Gastroesophageal sphincter (tissue), 4 donors: ENCODE results near the gene CLASP1. TPM values are rescaled to one million over a fixed set of nuclear protein-coding genes. Genes with fewer than 3 reads are reported as not detected.

Source experiments
- ATAC-seq: fragments of 150-250 bp; one replicate; pipeline ENCODE4 v1.9.1; 2016; ENCODE audit warnings: mild to moderate bottlenecking, moderate library complexity
- H3K27ac ChIP-seq, 4 donors: fragments of 200-600 bp; sonication (generic) in 3 of 4; 1 replicate in 3 of 4; 2 replicates in 1 of 4; pipeline ENCODE4 v1.5.1; 2016 to 2019
- H3K27me3 ChIP-seq: fragments of 200-600 bp; sonication (generic); one replicate; pipeline ENCODE4 v1.5.1; 2019
- H3K36me3 ChIP-seq, 2 donors: fragments of 200-600 bp; sonication (generic); one replicate each; pipeline ENCODE4 v1.5.1; 2019; ENCODE audit warnings: control low read depth in 1 of 2
- H3K4me1 ChIP-seq, 3 donors: fragments of 200-600 bp; sonication (generic); 1 replicate in 2 of 3; 2 replicates in 1 of 3; pipeline ENCODE4 v1.5.1; 2016 to 2019; ENCODE audit warnings: control low read depth in 2 of 3
- H3K4me3 ChIP-seq, 2 donors: fragments of 200-600 bp; sonication (generic); one replicate each; pipeline ENCODE4 v1.5.1; 2019; ENCODE audit warnings: mild to moderate bottlenecking in 1 of 2, moderate library complexity in 1 of 2
- H3K9me3 ChIP-seq, 3 donors: fragments of 200-600 bp; sonication (generic); one replicate each; pipeline ENCODE4 v1.5.1; 2017 to 2019; ENCODE audit warnings: control low read depth in 2 of 3
- EP300 ChIP-seq: sonication (generic); formaldehyde crosslinking; IDR thresholded peaks from one replicate; pipeline ENCODE4 v1.6.1; 2017; ENCODE audit warnings: antibody characterized with exemption, mild to moderate bottlenecking
- POLR2A ChIP-seq, 2 donors: fragments of 450-650 bp; IDR thresholded peaks; one replicate each; pipeline ENCODE4 v1.6.1; 2017; ENCODE audit warnings: antibody characterized with exemption in 2 of 2, mild to moderate bottlenecking in 2 of 2, moderate library complexity in 1 of 2
- POLR2AphosphoS5 ChIP-seq: sonication (generic); formaldehyde crosslinking; IDR thresholded peaks from one replicate; pipeline ENCODE4 v1.6.1; 2017; ENCODE audit warnings: antibody characterized with exemption
- WGBS, 2 donors: methylation state at CpG; one replicate each; pipeline ENCODE4 v1.1.5; 2018; ENCODE audit warnings: low coverage in 1 of 2; 5-methylcytosine and 5-hydroxymethylcytosine counted together
- total RNA-seq, 4 donors: library from RNA; depleted of rRNA; stranded (reverse); fragments of >200 nt; gene quantifications; one replicate each; pipeline ENCODE4 v1.1.0, GENCODE V29; 2016
- TF ChIP-seq, protein P1 (sequence below), 4 experiments: fragments of 200-600 bp in 2 of 4; fragments of 450-650 bp in 2 of 4; sonication (generic) in 1 of 4; IDR thresholded peaks; one replicate each; pipeline ENCODE4 v1.5.1; 2017 to 2019; ENCODE audit warnings: antibody characterized with exemption in 4 of 4, mild to moderate bottlenecking in 2 of 4, moderate library complexity in 2 of 4

Gene CLASP1
- total RNA-seq, 4 donors from 2014 or later, result 72.0 to 108 (median 84.7) TPM

GRCh38 chr2:121539750-121540469 lies 109.4 kb downstream of the CLASP1 start:
- WGBS, 2 donors, result 91 to 97% methylated on average over 4 of the region's 4 CpGs
- TF ChIP-seq EP300 (no peak), POLR2A (IDR thresholded peaks at IDR 0.05) (no peak), POLR2AphosphoS5 (no peak)
- TF ChIP-seq, protein P1, sequence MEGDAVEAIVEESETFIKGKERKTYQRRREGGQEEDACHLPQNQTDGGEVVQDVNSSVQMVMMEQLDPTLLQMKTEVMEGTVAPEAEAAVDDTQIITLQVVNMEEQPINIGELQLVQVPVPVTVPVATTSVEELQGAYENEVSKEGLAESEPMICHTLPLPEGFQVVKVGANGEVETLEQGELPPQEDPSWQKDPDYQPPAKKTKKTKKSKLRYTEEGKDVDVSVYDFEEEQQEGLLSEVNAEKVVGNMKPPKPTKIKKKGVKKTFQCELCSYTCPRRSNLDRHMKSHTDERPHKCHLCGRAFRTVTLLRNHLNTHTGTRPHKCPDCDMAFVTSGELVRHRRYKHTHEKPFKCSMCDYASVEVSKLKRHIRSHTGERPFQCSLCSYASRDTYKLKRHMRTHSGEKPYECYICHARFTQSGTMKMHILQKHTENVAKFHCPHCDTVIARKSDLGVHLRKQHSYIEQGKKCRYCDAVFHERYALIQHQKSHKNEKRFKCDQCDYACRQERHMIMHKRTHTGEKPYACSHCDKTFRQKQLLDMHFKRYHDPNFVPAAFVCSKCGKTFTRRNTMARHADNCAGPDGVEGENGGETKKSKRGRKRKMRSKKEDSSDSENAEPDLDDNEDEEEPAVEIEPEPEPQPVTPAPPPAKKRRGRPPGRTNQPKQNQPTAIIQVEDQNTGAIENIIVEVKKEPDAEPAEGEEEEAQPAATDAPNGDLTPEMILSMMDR (IDR thresholded peaks at IDR 0.05), result no peak
- Histone ChIP-seq H3K27ac (no peak overlapping the region), H3K4me1 (peaks cover 12 to 80% (median 16%) of the 10 kb centered on the region in 3 donors), H3K36me3 (no peaks in the 10 kb centered on the region), H3K27me3 (no peaks in the 10 kb centered on the region), H3K4me3 (no peak overlapping the region), H3K9me3 (no peaks in the 10 kb centered on the region)
- ATAC-seq, result no peak

DNA sequence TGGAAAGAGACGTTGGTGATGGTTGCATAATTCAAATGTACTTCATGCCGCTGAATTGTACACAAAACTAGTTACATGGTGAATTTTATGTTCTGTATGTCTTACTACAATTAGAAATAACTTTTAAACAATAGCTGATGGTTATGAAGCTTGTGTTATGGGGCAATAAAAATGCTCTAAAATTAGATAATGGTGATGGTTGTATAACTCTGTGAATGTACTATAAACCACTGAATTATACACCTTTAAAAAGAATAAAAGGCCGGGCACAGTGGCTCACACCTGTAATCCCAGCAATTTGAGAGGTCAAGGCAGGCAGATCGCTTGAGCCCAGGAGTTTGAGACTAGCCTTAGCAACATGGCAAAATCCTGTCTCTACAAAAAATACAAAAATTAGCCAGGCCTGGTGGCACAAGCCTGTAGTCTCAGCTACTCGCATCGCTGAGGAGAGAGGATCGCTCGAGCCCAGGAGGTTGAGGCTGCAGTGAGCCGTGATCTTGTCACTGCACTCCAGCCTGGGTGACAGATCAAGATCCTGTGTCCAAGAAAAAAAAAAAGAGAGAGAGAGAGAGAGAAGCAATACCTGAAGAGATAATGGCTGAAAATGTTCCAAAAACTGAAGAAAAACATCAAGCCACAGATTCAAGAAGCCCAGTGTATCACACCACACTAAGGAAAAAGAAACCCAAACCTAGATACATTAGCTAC lies 112.3 kb downstream of the CLASP1 start:
- Histone ChIP-seq H3K9me3 (no peaks in the 10 kb centered on the region), H3K4me1 (peaks cover 0 to 80% (median 7%) of the 10 kb centered on the region in 3 donors), H3K36me3 (no peaks in the 10 kb centered on the region), H3K27me3 (no peaks in the 10 kb centered on the region), H3K4me3 (no peak overlapping the region), H3K27ac (no peak overlapping the region)
- TF ChIP-seq POLR2AphosphoS5 (no peak), EP300 (no peak), POLR2A (IDR thresholded peaks at IDR 0.05) (no peak)
- TF ChIP-seq, protein P1 (IDR thresholded peaks at IDR 0.05), result no peak
- ATAC-seq, result no peak
- WGBS, 2 donors, result 67 to 90% methylated on average over 2 to 9 of the region's 9 CpGs

GRCh38 chr2:121536347-121536746 lies 112.9 kb downstream of the CLASP1 start:
- H3K27ac ChIP-seq, result no peak overlapping the region
- H3K9me3 ChIP-seq, result no peaks in the 10 kb centered on the region
- TF ChIP-seq EP300 (no peak), POLR2AphosphoS5 (no peak), POLR2A (IDR thresholded peaks at IDR 0.05) (no peak)
- TF ChIP-seq, protein P1 (IDR thresholded peaks at IDR 0.05), result no peak
- 67% methylated on average over 1 of the region's 1 CpG; no CpG with 5 or more reads in 1 of the 2 donors for WGBS, 2 donors
- no peak for ATAC-seq
- H3K4me3 ChIP-seq, result no peak overlapping the region
- no peaks in the 10 kb centered on the region for H3K27me3 ChIP-seq
- peaks cover 0 to 80% (median 9%) of the 10 kb centered on the region in 3 donors for H3K4me1 ChIP-seq
- no peaks in the 10 kb centered on the region for H3K36me3 ChIP-seq

DNA sequence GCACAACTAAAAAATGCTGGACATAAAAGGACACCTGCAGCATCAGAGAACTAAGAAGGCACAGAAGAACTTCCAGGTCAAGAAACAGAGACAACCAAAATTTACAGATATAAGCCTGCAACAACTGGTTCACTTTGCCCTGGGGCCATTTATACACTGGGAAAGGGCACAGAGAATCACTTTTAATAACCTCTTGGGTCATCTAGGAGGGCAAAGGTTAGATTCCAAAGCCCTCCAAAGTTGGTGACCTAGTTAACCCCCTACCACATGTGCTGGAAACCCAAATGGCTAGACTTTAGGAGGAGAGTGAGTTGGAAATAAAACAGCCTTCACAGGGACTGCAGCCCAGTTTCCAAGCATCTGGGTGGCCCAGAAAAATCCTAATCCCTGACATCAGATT lies 115.3 kb downstream of the CLASP1 start:
- Histone ChIP-seq H3K27ac (no peak overlapping the region), H3K4me1 (peaks cover 0 to 69% (median 10%) of the 10 kb centered on the region in 3 donors), H3K27me3 (no peaks in the 10 kb centered on the region), H3K9me3 (no peaks in the 10 kb centered on the region), H3K4me3 (no peak overlapping the region), H3K36me3 (no peaks in the 10 kb centered on the region)
- ATAC-seq, result no peak
- TF ChIP-seq POLR2A (IDR thresholded peaks at IDR 0.05), result no peak
- TF ChIP-seq POLR2AphosphoS5, result no peak
- no peak for TF ChIP-seq EP300
- TF ChIP-seq, protein P1 (IDR thresholded peaks at IDR 0.05), result no peak
